ENCODE results near the gene TMEM80.

Gene TMEM80

GRCh38 chr11:709109-709997 is 13.7 kb downstream of the TMEM80 start:
- DNase-seq (ENCODE audit: low read depth) = no peak
- no peak overlapping the region for H3K4me3 ChIP-seq (replicated peaks; ENCODE audit: low read depth, low read length)
- no peak for TF ChIP-seq CTCF (IDR thresholded peaks at IDR 0.05; ENCODE audit: low read length, missing control alignments)

- no peak for TF ChIP-seq CTCF (IDR thresholded peaks at IDR 0.05; ENCODE audit: low read length, missing control alignments)
- no peak for DNase-seq (ENCODE audit: low read depth)
- H3K4me3 ChIP-seq (replicated peaks; ENCODE audit: low read depth, low read length) = no peak overlapping the region
Observed at GRCh38 chr11:714436-714835, 18.8 kb downstream of the TMEM80 start.

GRCh38 chr11:719214-720016 is 23.8 kb downstream of the TMEM80 start:
- no peak overlapping the region for H3K4me3 ChIP-seq (replicated peaks; ENCODE audit: low read depth, low read length)
- TF ChIP-seq CTCF (IDR thresholded peaks at IDR 0.05; ENCODE audit: low read length, missing control alignments) = no peak
- no peak for DNase-seq (ENCODE audit: low read depth)

GRCh38 chr11:720017-720641 is 24.5 kb downstream of the TMEM80 start:
- no peak for TF ChIP-seq CTCF (IDR thresholded peaks at IDR 0.05; ENCODE audit: low read length, missing control alignments)
- DNase-seq (ENCODE audit: low read depth) = no peak
- H3K4me3 ChIP-seq (replicated peaks; ENCODE audit: low read depth, low read length) = no peak overlapping the region

GRCh38 chr11:720642-721246 is 25.1 kb downstream of the TMEM80 start:
- no peak overlapping the region for H3K4me3 ChIP-seq (replicated peaks; ENCODE audit: low read depth, low read length)
- no peak for DNase-seq (ENCODE audit: low read depth)

More at GRCh38 chr11:720642-721246, 25.1 kb downstream of the TMEM80 start:
- TF ChIP-seq CTCF (IDR thresholded peaks at IDR 0.05; ENCODE audit: low read length, missing control alignments) = no peak
